Neural progenitor cell (in vitro differentiated cells): ENCODE results near the gene LZTS3.

Source experiments
- EZH2 ChIP-seq: fragments of 200-600 bp; sonication (generic); IDR thresholded peaks from 2 replicates; pipeline ENCODE4 v1.6.1; 2017; ENCODE audit warnings: antibody characterized with exemption, mild to moderate bottlenecking, moderate library complexity
- EZH2phosphoT487 ChIP-seq: fragments of 200-600 bp; sonication (generic); IDR thresholded peaks from 2 replicates; pipeline ENCODE4 v1.6.1; 2017; ENCODE audit warnings: antibody characterized with exemption

DNA sequence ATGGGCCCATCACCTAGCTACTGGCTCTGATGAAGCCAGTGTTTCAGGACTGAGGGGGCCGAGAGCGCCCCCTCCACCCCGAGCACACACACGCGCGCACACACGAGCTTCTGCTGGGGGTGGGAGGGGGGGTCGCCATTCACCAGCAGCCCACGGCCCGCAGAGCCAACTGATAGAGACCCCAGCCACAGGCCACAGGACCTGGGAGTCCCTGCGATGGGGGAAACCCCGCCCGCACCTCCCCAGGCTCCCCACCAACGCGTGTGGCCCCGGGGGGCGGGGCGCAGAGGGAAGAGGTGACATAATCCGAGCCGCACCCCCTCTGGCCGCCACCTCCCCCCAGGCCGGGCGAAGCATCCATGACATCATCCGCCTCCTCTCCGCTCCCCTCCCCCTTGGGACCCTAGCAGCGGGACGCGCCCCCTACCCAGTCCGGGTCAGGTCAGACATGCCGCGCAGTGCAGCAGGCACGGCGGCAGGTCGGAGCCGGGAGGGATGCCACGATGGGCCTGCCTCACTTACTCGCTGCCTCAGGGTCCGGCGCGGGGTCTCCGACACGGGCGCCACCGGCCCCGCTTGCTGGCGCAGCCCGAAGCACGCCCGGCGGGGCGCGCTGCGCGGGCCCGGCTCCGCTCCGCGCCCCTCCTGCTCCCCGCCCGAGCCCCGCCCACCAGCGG, at the start of gene LZTS3:
- no peak for TF ChIP-seq EZH2
- no peak for TF ChIP-seq EZH2phosphoT487
